Spleen (tissue), 11 donors: ENCODE data around the gene NECTIN4. TPM values are rescaled to one million over a fixed set of nuclear protein-coding genes. Genes with fewer than 3 reads are reported as not detected.
A peak's percentile ranks its signal among the peaks of the same experiment; 100 is the strongest.

Source experiments
- DNase-seq: peaks from one replicate; pipeline ENCODE4 v3.0.0-alpha.2; 2020
- H3K27ac ChIP-seq, 8 donors: fragments of 200-600 bp; sonication (generic) in 7 of 8; 1 replicate in 4 of 8; 2 replicates in 4 of 8; pipeline versions ENCODE4 v1.5.0 to v1.8.0; 2016 to 2021; ENCODE audit warnings: inconsistent platforms in 4 of 8, mild to moderate bottlenecking in 4 of 8, moderate library complexity in 1 of 8
- H3K27me3 ChIP-seq, 7 donors: fragments of 200-600 bp; sonication (generic) in 6 of 7; replicated peaks in 1 of 7; 1 replicate in 4 of 7; 2 replicates in 3 of 7; pipeline versions ENCODE4 v1.5.0 to v1.8.0; 2016 to 2021; ENCODE audit warnings: inconsistent platforms in 3 of 7, mild to moderate bottlenecking in 1 of 7
- H3K36me3 ChIP-seq, 6 donors: fragments of 200-600 bp; sonication (generic) in 5 of 6; 1 replicate in 4 of 6; 2 replicates in 2 of 6; pipeline versions ENCODE4 v1.5.0 to v1.8.0; 2016 to 2021; ENCODE audit warnings: inconsistent platforms in 2 of 6
- H3K4me1 ChIP-seq, 6 donors: fragments of 200-600 bp; sonication (generic) in 5 of 6; 1 replicate in 3 of 6; 2 replicates in 3 of 6; pipeline versions ENCODE4 v1.5.0 to v1.8.0; 2016 to 2021; ENCODE audit warnings: inconsistent platforms in 3 of 6
- H3K4me3 ChIP-seq, 8 donors: fragments of 200-600 bp; sonication (generic) in 7 of 8; 1 replicate in 4 of 8; 2 replicates in 4 of 8; pipeline versions ENCODE4 v1.5.0 to v1.8.0; 2016 to 2021; ENCODE audit warnings: inconsistent platforms in 4 of 8, mild to moderate bottlenecking in 4 of 8, moderate library complexity in 2 of 8
- H3K9me3 ChIP-seq, 8 donors: fragments of 200-600 bp; sonication (generic) in 7 of 8; 1 replicate in 4 of 8; 2 replicates in 4 of 8; pipeline versions ENCODE4 v1.5.0 to v1.8.0; 2016 to 2021; ENCODE audit warnings: inconsistent platforms in 4 of 8
- CTCF ChIP-seq, 11 experiments: fragments of 200-600 bp in 7 of 11; fragments of 450-650 bp in 4 of 11; sonication (generic) in 4 of 11; IDR thresholded peaks in 8 of 11; conservative IDR thresholded peaks in 3 of 11; 1 replicate in 7 of 11; 2 replicates in 4 of 11; pipeline versions ENCODE4 v1.4.0 to v1.8.0; 2016 to 2021; ENCODE audit warnings: antibody characterized with exemption in 11 of 11, inconsistent platforms in 4 of 11, mild to moderate bottlenecking in 1 of 11
- POLR2A ChIP-seq, 3 donors: fragments of 450-650 bp; IDR thresholded peaks; one replicate each; pipeline ENCODE4 v1.5.1; 2017; ENCODE audit warnings: antibody characterized with exemption in 3 of 3, mild to moderate bottlenecking in 1 of 3
- POLR2AphosphoS5 ChIP-seq, 3 donors: sonication (generic); formaldehyde crosslinking; IDR thresholded peaks; one replicate each; pipeline ENCODE4 v1.5.1; 2017; ENCODE audit warnings: antibody characterized with exemption in 3 of 3
- WGBS, 5 donors: extraction: QIAGEN DNeasy Blood & Tissue Kit in 3 of 5; methylation state at CpG; one replicate each; pipeline versions ENCODE4 v1.1.5 to v1.1.7; 2013 to 2018; 5-methylcytosine and 5-hydroxymethylcytosine counted together
- intact Hi-C: fragments of 100-400 bp; cut with DNase I; formaldehyde crosslinking; loops from one replicate; pipeline ENCODE4 v1.15.0; 2023; ENCODE audit warnings: low total_unique reads
- polyA plus RNA-seq, 3 donors: library from polyadenylated mRNA; stranded (reverse); fragments of 200-250 nt; gene quantifications; one replicate each; pipeline ENCODE4 v1.2.1, GENCODE V29; 2013
- total RNA-seq, 7 donors: library from RNA; depleted of rRNA in 3 of 7; stranded (reverse); fragments of >200 nt in 3 of 7; fragmentation: NEBNext Ultra II Directional in 4 of 7; extraction: Animal tissue kit (Norgen Biotek cat#: 25700) in 4 of 7; gene quantifications; one replicate each; pipeline versions ENCODE4 v1.1.0 to v1.2.1, GENCODE V29; 2016 to 2021
- donor health status: healthy with polysubstance abuse.
- donor health status: DM: no; HTN: no; CAD: no; lungs with moderate emphysema.
- donor health status: DM: no; HTN: no; CAD: no.
- donor health status: Bipolar disorder and iron deficiency.
- donor health status: healthy.
- donor health status: DM: no; HTN: no; CAD: no.
- donor health status: DM: yes; HTN: yes; CAD: no.

The NECTIN4 gene
- total and polyA plus RNA-seq, 10 donors, result 0.03 to 0.06 (median 0.04) TPM; not detected in 7

- Histone ChIP-seq H3K27me3 (no peaks in the 10 kb centered on the region), H3K27ac (no peak overlapping the region), H3K4me3 (no peak overlapping the region), H3K36me3 (no peaks in the 10 kb centered on the region), H3K4me1 (peaks cover 0 to 21% (median 0%) of the 10 kb centered on the region in 6 donors), H3K9me3 (no peaks in the 10 kb centered on the region)
- WGBS, 5 donors, result 73 to 88% (median 78%) methylated on average over 4 of the region's 4 CpGs
- no peak for TF ChIP-seq CTCF (IDR thresholded peaks at IDR 0.05 in 8 of 11, conservative IDR thresholded peaks at IDR 0.05 in 3 of 11)
- no peak for TF ChIP-seq POLR2AphosphoS5 (IDR thresholded peaks at IDR 0.05)
- TF ChIP-seq POLR2A (IDR thresholded peaks at IDR 0.05), result no peak
- DNase-seq, result no peak
- intact Hi-C loops, result no loop called here
These were observed 2.9 kb downstream of the NECTIN4 start for GRCh38 chr1:161086457-161086856.

- WGBS, 5 donors, result 46 to 88% (median 75%) methylated on average over 2 of the region's 2 CpGs
- TF ChIP-seq POLR2A (IDR thresholded peaks at IDR 0.05) (no peak), CTCF (IDR thresholded peaks at IDR 0.05 in 8 of 11, conservative IDR thresholded peaks at IDR 0.05 in 3 of 11) (no peak), POLR2AphosphoS5 (IDR thresholded peaks at IDR 0.05) (no peak)
- H3K4me3 ChIP-seq, result no peak overlapping the region
- no peaks in the 10 kb centered on the region for H3K36me3 ChIP-seq
- H3K9me3 ChIP-seq, result no peaks in the 10 kb centered on the region
- DNase-seq, result no peak
- intact Hi-C loops, result no loop called here
- H3K27me3 ChIP-seq, result no peaks in the 10 kb centered on the region
- peaks cover 0 to 21% (median 0%) of the 10 kb centered on the region in 6 donors for H3K4me1 ChIP-seq
- H3K27ac ChIP-seq, result no peak overlapping the region
These were observed 4.2 kb downstream of the NECTIN4 start for GRCh38 chr1:161085165-161085564.

- Histone ChIP-seq H3K27me3 (peaks cover 0 to 2% (median 0%) of the 10 kb centered on the region in 7 donors), H3K4me1 (peaks cover 0 to 21% (median 0%) of the 10 kb centered on the region in 6 donors), H3K4me3 (no peak overlapping the region), H3K27ac (no peak overlapping the region), H3K9me3 (no peaks in the 10 kb centered on the region), H3K36me3 (no peaks in the 10 kb centered on the region)
- 80 to 100% (median 92%) methylated on average over 1 of the region's 1 CpG for WGBS, 5 donors
- TF ChIP-seq POLR2AphosphoS5 (IDR thresholded peaks at IDR 0.05) (no peak), POLR2A (IDR thresholded peaks at IDR 0.05) (no peak), CTCF (IDR thresholded peaks at IDR 0.05 in 8 of 11, conservative IDR thresholded peaks at IDR 0.05 in 3 of 11) (no peak)
- intact Hi-C loops, result no loop called here
- DNase-seq, result no peak
These were observed 4.8 kb downstream of the NECTIN4 start for GRCh38 chr1:161084597-161084988.

GRCh38 chr1:161083748-161084596, 5.4 kb downstream of the NECTIN4 start:
- Histone ChIP-seq H3K27me3 (peaks cover 0 to 6% (median 0%) of the 10 kb centered on the region in 7 donors), H3K27ac (peak overlapping the region in 1 of 8 donors; percentile 13), H3K4me3 (no peak overlapping the region), H3K36me3 (no peaks in the 10 kb centered on the region), H3K4me1 (peaks cover 0 to 16% (median 0%) of the 10 kb centered on the region in 6 donors), H3K9me3 (no peaks in the 10 kb centered on the region)
- intact Hi-C loops, result no loop called here
- 83 to 93% (median 88%) methylated on average over 10 of the region's 10 CpGs for WGBS, 5 donors
- TF ChIP-seq POLR2AphosphoS5 (IDR thresholded peaks at IDR 0.05) (no peak), POLR2A (IDR thresholded peaks at IDR 0.05) (no peak), CTCF (IDR thresholded peaks at IDR 0.05 in 8 of 11, conservative IDR thresholded peaks at IDR 0.05 in 3 of 11) (no peak)
- no peak for DNase-seq
